SK-N-SH treated with all-trans-retinoic acid at 6 μM for 48 hours (cell line): ENCODE data around the gene TRIM59.

Source experiments
- ATAC-seq: fragments of 200-7000 bp; cut with Tn5 transposase; 3 replicates; pipeline ENCODE4 v1.9.1; 2020; ENCODE audit warnings: mild to moderate bottlenecking, moderate library complexity
- ARNTL ChIP-seq: fragments of 450-650 bp; formaldehyde crosslinking; IDR thresholded peaks from 2 replicates; pipeline ENCODE4 v1.5.0; 2020; ENCODE audit warnings: low read depth, mild to moderate bottlenecking, moderate library complexity, borderline replicate concordance
- BACH2 ChIP-seq: fragments of 250-450 bp; sonication (Bioruptor Pico); IDR thresholded peaks from 2 replicates; pipeline ENCODE4 v1.9.0; 2021; ENCODE audit warnings: mild to moderate bottlenecking, borderline replicate concordance
- CSDC2 ChIP-seq: fragments of 250-450 bp; sonication (Bioruptor Pico); IDR thresholded peaks from 2 replicates; pipeline ENCODE4 v1.5.0; 2020; ENCODE audit warnings: mild to moderate bottlenecking, moderate library complexity
- ESRRG ChIP-seq: fragments of 250-450 bp; sonication (Bioruptor Pico); IDR thresholded peaks from 2 replicates; pipeline ENCODE4 v1.6.1; 2021; ENCODE audit warnings: mild to moderate bottlenecking
- GLIS3 ChIP-seq: fragments of 250-450 bp; sonication (Bioruptor Pico); IDR thresholded peaks from 2 replicates; pipeline ENCODE4 v1.5.0; 2020; ENCODE audit warnings: mild to moderate bottlenecking, moderate library complexity
- ISL1 ChIP-seq: fragments of 250-450 bp; sonication (Bioruptor Pico); IDR thresholded peaks from 2 replicates; pipeline ENCODE4 v2.1.2; 2022; ENCODE audit warnings: mild to moderate bottlenecking, moderate library complexity
- OSR1 ChIP-seq: fragments of 250-450 bp; sonication (Bioruptor Pico); IDR thresholded peaks from 2 replicates; pipeline ENCODE4 v1.8.0; 2022; ENCODE audit warnings: moderate library complexity, mild to moderate bottlenecking, inconsistent platforms
- PPARA ChIP-seq: fragments of 250-450 bp; sonication (Bioruptor Pico); IDR thresholded peaks from 2 replicates; pipeline ENCODE4 v1.5.0; 2020; ENCODE audit warnings: mild to moderate bottlenecking, borderline replicate concordance
- RARB ChIP-seq: fragments of 250-450 bp; sonication (Bioruptor Pico); IDR thresholded peaks from 2 replicates; pipeline ENCODE4 v1.8.0; 2021; ENCODE audit warnings: mild to moderate bottlenecking, moderate library complexity
- SNAI2 ChIP-seq: fragments of 250-450 bp; sonication (Bioruptor Pico); IDR thresholded peaks from 2 replicates; pipeline ENCODE4 v1.5.0; 2020; ENCODE audit warnings: mild to moderate bottlenecking, moderate library complexity
- TCF4 ChIP-seq: fragments of 250-450 bp; sonication (Bioruptor Pico); IDR thresholded peaks from 2 replicates; pipeline ENCODE4 v1.8.0; 2021; ENCODE audit warnings: mild to moderate bottlenecking, moderate library complexity, borderline replicate concordance
- TOX ChIP-seq: fragments of 250-450 bp; sonication (Bioruptor Pico); IDR thresholded peaks from 2 replicates; pipeline ENCODE4 v1.8.0; 2021; ENCODE audit warnings: mild to moderate bottlenecking, moderate library complexity, borderline replicate concordance
- ZC3H10 ChIP-seq: fragments of 250-450 bp; sonication (Bioruptor Pico); IDR thresholded peaks from 2 replicates; pipeline ENCODE4 v1.5.1; 2021; ENCODE audit warnings: mild to moderate bottlenecking, moderate library complexity
- ZFP3 ChIP-seq: fragments of 250-450 bp; sonication (Bioruptor Pico); IDR thresholded peaks from 2 replicates; pipeline ENCODE4 v1.5.0; 2020; ENCODE audit warnings: mild to moderate bottlenecking, moderate library complexity
- ZFP30 ChIP-seq: fragments of 450-650 bp; formaldehyde crosslinking; IDR thresholded peaks from 2 replicates; pipeline ENCODE4 v1.5.0; 2022; ENCODE audit warnings: mild to moderate bottlenecking, moderate library complexity
- ZNF565 ChIP-seq: fragments of 450-650 bp; formaldehyde crosslinking; conservative IDR thresholded peaks from 2 replicates; pipeline ENCODE4 v1.5.0; 2020; ENCODE audit warnings: low read depth, mild to moderate bottlenecking, moderate library complexity
- ZNF70 ChIP-seq: fragments of 450-650 bp; formaldehyde crosslinking; IDR thresholded peaks from 2 replicates; pipeline ENCODE4 v1.5.0; 2020; ENCODE audit warnings: mild to moderate bottlenecking, moderate library complexity
- ZNF8 ChIP-seq: fragments of 450-650 bp; formaldehyde crosslinking; IDR thresholded peaks from 2 replicates; pipeline ENCODE4 v1.5.0; 2020; ENCODE audit warnings: mild to moderate bottlenecking, moderate library complexity
- TF ChIP-seq, protein P1 (sequence below): fragments of 250-450 bp; sonication (Bioruptor Pico); IDR thresholded peaks from 2 replicates; pipeline ENCODE4 v1.8.0; 2021; ENCODE audit warnings: low read depth, mild to moderate bottlenecking, moderate library complexity, borderline replicate concordance
- TF ChIP-seq, protein P2 (sequence below): fragments of 250-450 bp; sonication (Bioruptor Pico); IDR thresholded peaks from 2 replicates; pipeline ENCODE4 v1.5.1; 2021; ENCODE audit warnings: mild to moderate bottlenecking, moderate library complexity
- TF ChIP-seq, protein P3 (sequence below): fragments of 250-450 bp; sonication (Bioruptor Pico); IDR thresholded peaks from 2 replicates; pipeline ENCODE4 v1.5.0; 2020; ENCODE audit warnings: mild to moderate bottlenecking, moderate library complexity
- TF ChIP-seq, protein P4 (sequence below): fragments of 250-450 bp; sonication (Bioruptor Pico); IDR thresholded peaks from 2 replicates; pipeline ENCODE4 v1.8.0; 2020; ENCODE audit warnings: mild to moderate bottlenecking, moderate library complexity, borderline replicate concordance

The TRIM59 gene

DNA sequence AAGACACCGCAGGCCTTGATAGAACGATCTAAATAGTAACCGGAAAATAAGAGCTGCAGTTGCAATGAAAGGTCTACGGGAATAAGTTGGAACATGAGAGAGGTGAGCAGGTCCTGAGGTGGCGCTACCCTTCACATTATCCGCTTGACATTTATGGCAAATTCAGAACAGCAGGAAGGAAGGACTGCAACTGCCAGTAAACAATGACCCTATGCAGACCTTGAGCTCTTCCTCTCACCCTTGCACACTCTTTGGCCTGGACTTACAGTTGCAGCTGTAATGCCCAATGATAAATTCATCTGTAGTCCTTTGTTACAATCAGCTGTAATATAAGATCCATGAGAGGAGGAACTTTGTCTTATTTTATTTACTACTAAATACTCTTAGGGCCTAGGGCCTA is 32.3 kb upstream of the TRIM59 start:
- ATAC-seq, result no peak
- TF ChIP-seq ZC3H10 (no peak), ARNTL (no peak), ESRRG (CRISPR knock-in tag) (no peak), TOX (CRISPR knock-in tag) (no peak), ZNF70 (CRISPR knock-in tag) (no peak), CSDC2 (CRISPR knock-in tag) (no peak), PPARA (CRISPR knock-in tag) (no peak), ISL1 (CRISPR knock-in tag) (no peak), ZFP3 (no peak), RARB (CRISPR knock-in tag) (no peak)
- TF ChIP-seq, protein P1, sequence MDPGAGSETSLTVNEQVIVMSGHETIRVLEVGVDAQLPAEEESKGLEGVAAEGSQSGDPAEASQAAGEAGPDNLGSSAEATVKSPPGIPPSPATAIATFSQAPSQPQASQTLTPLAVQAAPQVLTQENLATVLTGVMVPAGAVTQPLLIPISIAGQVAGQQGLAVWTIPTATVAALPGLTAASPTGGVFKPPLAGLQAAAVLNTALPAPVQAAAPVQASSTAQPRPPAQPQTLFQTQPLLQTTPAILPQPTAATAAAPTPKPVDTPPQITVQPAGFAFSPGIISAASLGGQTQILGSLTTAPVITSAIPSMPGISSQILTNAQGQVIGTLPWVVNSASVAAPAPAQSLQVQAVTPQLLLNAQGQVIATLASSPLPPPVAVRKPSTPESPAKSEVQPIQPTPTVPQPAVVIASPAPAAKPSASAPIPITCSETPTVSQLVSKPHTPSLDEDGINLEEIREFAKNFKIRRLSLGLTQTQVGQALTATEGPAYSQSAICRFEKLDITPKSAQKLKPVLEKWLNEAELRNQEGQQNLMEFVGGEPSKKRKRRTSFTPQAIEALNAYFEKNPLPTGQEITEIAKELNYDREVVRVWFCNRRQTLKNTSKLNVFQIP (CRISPR knock-in tag), result no peak
- TF ChIP-seq, protein P2, sequence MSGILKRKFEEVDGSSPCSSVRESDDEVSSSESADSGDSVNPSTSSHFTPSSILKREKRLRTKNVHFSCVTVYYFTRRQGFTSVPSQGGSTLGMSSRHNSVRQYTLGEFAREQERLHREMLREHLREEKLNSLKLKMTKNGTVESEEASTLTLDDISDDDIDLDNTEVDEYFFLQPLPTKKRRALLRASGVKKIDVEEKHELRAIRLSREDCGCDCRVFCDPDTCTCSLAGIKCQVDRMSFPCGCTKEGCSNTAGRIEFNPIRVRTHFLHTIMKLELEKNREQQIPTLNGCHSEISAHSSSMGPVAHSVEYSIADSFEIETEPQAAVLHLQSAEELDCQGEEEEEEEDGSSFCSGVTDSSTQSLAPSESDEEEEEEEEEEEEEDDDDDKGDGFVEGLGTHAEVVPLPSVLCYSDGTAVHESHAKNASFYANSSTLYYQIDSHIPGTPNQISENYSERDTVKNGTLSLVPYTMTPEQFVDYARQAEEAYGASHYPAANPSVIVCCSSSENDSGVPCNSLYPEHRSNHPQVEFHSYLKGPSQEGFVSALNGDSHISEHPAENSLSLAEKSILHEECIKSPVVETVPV, result no peak
- TF ChIP-seq, protein P3, sequence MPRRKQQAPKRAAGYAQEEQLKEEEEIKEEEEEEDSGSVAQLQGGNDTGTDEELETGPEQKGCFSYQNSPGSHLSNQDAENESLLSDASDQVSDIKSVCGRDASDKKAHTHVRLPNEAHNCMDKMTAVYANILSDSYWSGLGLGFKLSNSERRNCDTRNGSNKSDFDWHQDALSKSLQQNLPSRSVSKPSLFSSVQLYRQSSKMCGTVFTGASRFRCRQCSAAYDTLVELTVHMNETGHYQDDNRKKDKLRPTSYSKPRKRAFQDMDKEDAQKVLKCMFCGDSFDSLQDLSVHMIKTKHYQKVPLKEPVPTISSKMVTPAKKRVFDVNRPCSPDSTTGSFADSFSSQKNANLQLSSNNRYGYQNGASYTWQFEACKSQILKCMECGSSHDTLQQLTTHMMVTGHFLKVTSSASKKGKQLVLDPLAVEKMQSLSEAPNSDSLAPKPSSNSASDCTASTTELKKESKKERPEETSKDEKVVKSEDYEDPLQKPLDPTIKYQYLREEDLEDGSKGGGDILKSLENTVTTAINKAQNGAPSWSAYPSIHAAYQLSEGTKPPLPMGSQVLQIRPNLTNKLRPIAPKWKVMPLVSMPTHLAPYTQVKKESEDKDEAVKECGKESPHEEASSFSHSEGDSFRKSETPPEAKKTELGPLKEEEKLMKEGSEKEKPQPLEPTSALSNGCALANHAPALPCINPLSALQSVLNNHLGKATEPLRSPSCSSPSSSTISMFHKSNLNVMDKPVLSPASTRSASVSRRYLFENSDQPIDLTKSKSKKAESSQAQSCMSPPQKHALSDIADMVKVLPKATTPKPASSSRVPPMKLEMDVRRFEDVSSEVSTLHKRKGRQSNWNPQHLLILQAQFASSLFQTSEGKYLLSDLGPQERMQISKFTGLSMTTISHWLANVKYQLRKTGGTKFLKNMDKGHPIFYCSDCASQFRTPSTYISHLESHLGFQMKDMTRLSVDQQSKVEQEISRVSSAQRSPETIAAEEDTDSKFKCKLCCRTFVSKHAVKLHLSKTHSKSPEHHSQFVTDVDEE (CRISPR knock-in tag), result no peak

DNA sequence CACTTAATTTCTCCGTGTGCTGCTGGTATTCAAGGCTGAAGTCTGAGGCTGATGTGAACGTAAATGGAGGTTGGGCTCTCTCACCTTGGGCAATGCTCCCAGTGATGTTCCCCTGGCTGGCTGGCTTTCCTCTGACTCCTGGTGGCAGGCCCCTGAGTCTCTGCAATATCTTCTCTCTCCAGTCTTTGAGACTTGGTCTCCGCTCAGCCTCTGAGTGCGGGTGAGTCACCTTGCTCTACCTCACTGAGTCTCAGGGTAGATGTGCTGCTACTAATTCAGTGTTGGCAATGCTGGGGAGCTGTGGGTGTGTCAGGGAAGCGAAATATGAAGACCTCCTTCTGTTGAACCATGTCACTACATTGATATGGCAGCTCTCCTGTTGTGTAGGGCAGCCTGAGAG is 31.3 kb upstream of the TRIM59 start:
- ATAC-seq, result peak; percentile 58
- TF ChIP-seq ISL1 (CRISPR knock-in tag), result no peak
- TF ChIP-seq, all 23 proteins: peak for 0

DNA sequence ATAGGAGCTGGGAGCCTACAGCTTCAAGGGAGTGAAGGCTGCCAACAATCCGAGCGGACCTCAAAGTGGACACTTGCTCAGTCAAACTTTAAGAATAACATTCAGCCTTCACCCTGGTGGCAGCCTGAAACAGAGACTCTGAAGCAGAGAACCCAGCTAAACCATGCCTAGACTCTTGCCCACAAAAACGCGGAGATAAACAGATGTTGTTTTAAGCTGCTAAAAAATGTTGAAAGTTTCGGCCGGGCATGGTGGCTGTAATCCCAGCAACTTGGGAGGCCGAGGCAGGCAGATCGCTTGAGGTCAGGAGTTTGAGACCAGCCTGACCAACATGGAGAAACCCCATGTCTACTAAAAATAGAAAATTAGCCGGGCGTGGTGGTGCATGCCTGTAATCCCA is 29.8 kb upstream of the TRIM59 start:
- TF ChIP-seq RARB (CRISPR knock-in tag) (no peak), TOX (CRISPR knock-in tag) (no peak), BACH2 (CRISPR knock-in tag) (no peak), ZNF565 (CRISPR knock-in tag) (no peak), ZFP3 (no peak), ZNF8 (CRISPR knock-in tag) (no peak), ZC3H10 (no peak), GLIS3 (CRISPR knock-in tag) (no peak), CSDC2 (CRISPR knock-in tag) (no peak), ZNF70 (CRISPR knock-in tag) (no peak), ZFP30 (CRISPR knock-in tag) (no peak), OSR1 (CRISPR knock-in tag) (no peak), SNAI2 (CRISPR knock-in tag) (no peak), TCF4 (no peak), ARNTL (no peak), ESRRG (CRISPR knock-in tag) (no peak)
- TF ChIP-seq, protein P3 (CRISPR knock-in tag), result no peak
- TF ChIP-seq, protein P2, result no peak
- TF ChIP-seq, protein P4, sequence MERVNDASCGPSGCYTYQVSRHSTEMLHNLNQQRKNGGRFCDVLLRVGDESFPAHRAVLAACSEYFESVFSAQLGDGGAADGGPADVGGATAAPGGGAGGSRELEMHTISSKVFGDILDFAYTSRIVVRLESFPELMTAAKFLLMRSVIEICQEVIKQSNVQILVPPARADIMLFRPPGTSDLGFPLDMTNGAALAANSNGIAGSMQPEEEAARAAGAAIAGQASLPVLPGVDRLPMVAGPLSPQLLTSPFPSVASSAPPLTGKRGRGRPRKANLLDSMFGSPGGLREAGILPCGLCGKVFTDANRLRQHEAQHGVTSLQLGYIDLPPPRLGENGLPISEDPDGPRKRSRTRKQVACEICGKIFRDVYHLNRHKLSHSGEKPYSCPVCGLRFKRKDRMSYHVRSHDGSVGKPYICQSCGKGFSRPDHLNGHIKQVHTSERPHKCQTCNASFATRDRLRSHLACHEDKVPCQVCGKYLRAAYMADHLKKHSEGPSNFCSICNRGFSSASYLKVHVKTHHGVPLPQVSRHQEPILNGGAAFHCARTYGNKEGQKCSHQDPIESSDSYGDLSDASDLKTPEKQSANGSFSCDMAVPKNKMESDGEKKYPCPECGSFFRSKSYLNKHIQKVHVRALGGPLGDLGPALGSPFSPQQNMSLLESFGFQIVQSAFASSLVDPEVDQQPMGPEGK (CRISPR knock-in tag), result no peak
- ATAC-seq, result no peak
